OCI-LY1 (cell line): ENCODE results near the gene PCYT1B.

Source experiments
- H2AFZ ChIP-seq: fragments of 200-600 bp; sonication (generic), shearing (Covaris generic); 2 replicates; pipeline ENCODE4 v1.6.0; 2014; ENCODE audit warnings: antibody characterized with exemption, mild to moderate bottlenecking, low read length
- H3F3A ChIP-seq: fragments of 200-600 bp; sonication (generic), shearing (Covaris generic); 2 replicates; pipeline ENCODE4 v1.6.0; 2014; ENCODE audit warnings: mild to moderate bottlenecking, antibody characterized with exemption, low read length, moderate library complexity; ENCODE audit not compliant: insufficient read depth
- H3K27ac ChIP-seq: fragments of 200-600 bp; sonication (generic); 2 replicates; pipeline ENCODE4 v1.5.1; 2014; ENCODE audit warnings: low read length, mixed run types, mild to moderate bottlenecking, low read depth; ENCODE audit not compliant: poor library complexity, severe bottlenecking
- H3K27me3 ChIP-seq: fragments of 200-600 bp; sonication (generic); 2 replicates; pipeline ENCODE4 v1.6.0; 2014; ENCODE audit warnings: antibody characterized with exemption, mild to moderate bottlenecking, low read length, moderate library complexity; ENCODE audit not compliant: insufficient read depth
- H3K36me3 ChIP-seq: fragments of 200-600 bp; sonication (generic); 2 replicates; pipeline ENCODE4 v1.6.1; 2014; ENCODE audit warnings: mild to moderate bottlenecking, antibody characterized with exemption, low read length, moderate library complexity, mixed read lengths; ENCODE audit not compliant: insufficient read depth
- H3K4me1 ChIP-seq: fragments of 200-600 bp; sonication (generic); 2 replicates; pipeline ENCODE4 v1.5.1; 2014; ENCODE audit warnings: mild to moderate bottlenecking, low read length, moderate library complexity; ENCODE audit not compliant: insufficient read depth, severe bottlenecking
- H3K4me2 ChIP-seq: fragments of 200-600 bp; sonication (generic), shearing (Covaris generic); 2 replicates; pipeline ENCODE4 v1.6.1; 2014; ENCODE audit warnings: low read length
- H3K4me3 ChIP-seq: fragments of 200-600 bp; sonication (generic); 2 replicates; pipeline ENCODE4 v1.5.1; 2014; ENCODE audit warnings: low read length, low read depth, mild to moderate bottlenecking, mixed read lengths; ENCODE audit not compliant: poor library complexity, severe bottlenecking
- H3K79me2 ChIP-seq: fragments of 200-600 bp; shearing (Covaris generic); 2 replicates; pipeline ENCODE4 v1.6.1; 2016; ENCODE audit warnings: mixed run types, low read length, mixed read lengths; ENCODE audit not compliant: insufficient read depth
- H3K9ac ChIP-seq: fragments of 200-600 bp; sonication (generic), shearing (Covaris generic); 2 replicates; pipeline ENCODE4 v1.6.1; 2014; ENCODE audit warnings: mild to moderate bottlenecking, low read length, mixed read lengths
- H3K9me2 ChIP-seq: fragments of 200-600 bp; sonication (generic), shearing (Covaris generic); 2 replicates; pipeline ENCODE4 v1.6.1; 2014; ENCODE audit warnings: low read depth, mild to moderate bottlenecking, low read length, mixed read lengths
- H3K9me3 ChIP-seq: fragments of 200-600 bp; shearing (Covaris generic); 2 replicates; pipeline ENCODE4 v1.6.1; 2014; ENCODE audit warnings: low read length, mixed read lengths
- H4K20me1 ChIP-seq: fragments of 200-600 bp; sonication (generic), shearing (Covaris generic); 2 replicates; pipeline ENCODE4 v1.6.0; 2016; ENCODE audit warnings: mild to moderate bottlenecking, low read length; ENCODE audit not compliant: insufficient read depth
- EZH2 ChIP-seq: fragments of 200-600 bp; sonication (generic), shearing (Covaris generic); IDR thresholded peaks from 2 replicates; pipeline ENCODE4 v1.8.0; 2017; ENCODE audit warnings: borderline replicate concordance, mixed run types, mild to moderate bottlenecking, antibody characterized with exemption, low read length, moderate library complexity, mixed read lengths
- TF ChIP-seq, protein P1 (sequence below): fragments of 200-600 bp; sonication (generic), shearing (Covaris generic); IDR thresholded peaks from 2 replicates; pipeline ENCODE4 v1.5.1; 2017; ENCODE audit warnings: mild to moderate bottlenecking, antibody characterized with exemption, low read length, moderate library complexity, mixed read lengths

PCYT1B gene

DNA sequence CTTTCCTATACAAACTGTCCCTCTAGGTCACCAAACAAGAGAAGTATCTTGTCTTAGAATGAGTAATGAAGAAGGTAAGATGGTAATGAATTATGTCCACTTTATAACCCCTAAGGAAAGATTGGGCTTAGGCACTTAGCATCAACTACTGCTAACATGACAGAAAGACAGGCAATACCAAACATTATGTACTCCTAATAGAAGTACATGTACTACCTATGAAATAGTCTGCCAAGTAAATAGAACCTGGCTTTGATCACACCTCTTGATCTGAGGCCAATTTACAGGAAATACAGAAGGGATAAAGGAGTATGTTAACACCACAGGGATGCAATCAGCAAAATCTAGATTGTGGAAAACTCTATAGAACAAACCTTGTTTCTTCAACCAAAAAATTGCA, 14.1 kb upstream of the PCYT1B start:
- Histone ChIP-seq H3K36me3 (no peaks in the 10 kb centered on the region), H3K9ac (no peak overlapping the region), H2AFZ (no peak overlapping the region), H3K9me3 (no peaks in the 10 kb centered on the region), H3F3A (no peaks in the 10 kb centered on the region), H3K4me3 (no peak overlapping the region), H3K79me2 (no peaks in the 10 kb centered on the region), H3K4me1 (no peaks in the 10 kb centered on the region), H3K27ac (no peak overlapping the region), H3K27me3 (no peaks in the 10 kb centered on the region), H3K4me2 (no peak overlapping the region), H3K9me2 (no peaks in the 10 kb centered on the region), H4K20me1 (no peaks in the 10 kb centered on the region)
- no peak for TF ChIP-seq EZH2
- TF ChIP-seq, protein P1, sequence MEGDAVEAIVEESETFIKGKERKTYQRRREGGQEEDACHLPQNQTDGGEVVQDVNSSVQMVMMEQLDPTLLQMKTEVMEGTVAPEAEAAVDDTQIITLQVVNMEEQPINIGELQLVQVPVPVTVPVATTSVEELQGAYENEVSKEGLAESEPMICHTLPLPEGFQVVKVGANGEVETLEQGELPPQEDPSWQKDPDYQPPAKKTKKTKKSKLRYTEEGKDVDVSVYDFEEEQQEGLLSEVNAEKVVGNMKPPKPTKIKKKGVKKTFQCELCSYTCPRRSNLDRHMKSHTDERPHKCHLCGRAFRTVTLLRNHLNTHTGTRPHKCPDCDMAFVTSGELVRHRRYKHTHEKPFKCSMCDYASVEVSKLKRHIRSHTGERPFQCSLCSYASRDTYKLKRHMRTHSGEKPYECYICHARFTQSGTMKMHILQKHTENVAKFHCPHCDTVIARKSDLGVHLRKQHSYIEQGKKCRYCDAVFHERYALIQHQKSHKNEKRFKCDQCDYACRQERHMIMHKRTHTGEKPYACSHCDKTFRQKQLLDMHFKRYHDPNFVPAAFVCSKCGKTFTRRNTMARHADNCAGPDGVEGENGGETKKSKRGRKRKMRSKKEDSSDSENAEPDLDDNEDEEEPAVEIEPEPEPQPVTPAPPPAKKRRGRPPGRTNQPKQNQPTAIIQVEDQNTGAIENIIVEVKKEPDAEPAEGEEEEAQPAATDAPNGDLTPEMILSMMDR = no peak

- H3K4me1 ChIP-seq = no peaks in the 10 kb centered on the region
- H3K27me3 ChIP-seq = no peaks in the 10 kb centered on the region
- no peaks in the 10 kb centered on the region for H4K20me1 ChIP-seq
- no peaks in the 10 kb centered on the region for H3K36me3 ChIP-seq
- no peak overlapping the region for H3K4me2 ChIP-seq
- H3K9me3 ChIP-seq = no peaks in the 10 kb centered on the region
- H3K79me2 ChIP-seq = no peaks in the 10 kb centered on the region
- no peaks in the 10 kb centered on the region for H3K9me2 ChIP-seq
- H3K9ac ChIP-seq = no peak overlapping the region
- H3F3A ChIP-seq = no peaks in the 10 kb centered on the region
- TF ChIP-seq EZH2 = no peak
- TF ChIP-seq, protein P1 = no peak
- H3K27ac ChIP-seq = no peak overlapping the region
- no peak overlapping the region for H2AFZ ChIP-seq
- H3K4me3 ChIP-seq = no peak overlapping the region
Observed at GRCh38 chrX:24659646-24660045, 12.5 kb upstream of the PCYT1B start.

DNA sequence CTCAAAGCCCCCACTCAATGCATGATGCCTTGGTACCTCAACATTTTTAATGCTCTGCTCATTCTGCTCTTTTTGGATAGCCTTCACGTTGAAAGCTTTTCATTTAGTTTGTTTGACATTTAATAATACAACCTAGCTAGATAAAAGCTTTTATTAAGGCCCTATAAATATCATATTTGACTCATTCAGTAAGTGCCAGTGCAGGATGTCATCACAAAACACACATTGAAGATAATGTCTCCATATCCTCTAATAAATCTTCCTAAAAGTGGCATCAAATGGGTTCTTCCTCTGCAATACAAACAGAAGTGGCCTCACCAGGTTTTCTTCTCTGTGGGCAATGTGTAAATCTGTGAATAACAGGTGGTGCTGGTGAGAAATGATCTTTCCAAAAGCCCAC, 12.0 kb upstream of the PCYT1B start:
- H3K4me1 ChIP-seq = no peaks in the 10 kb centered on the region
- H3K4me2 ChIP-seq = no peak overlapping the region
- H3K9ac ChIP-seq = no peak overlapping the region
- H3K9me2 ChIP-seq = no peaks in the 10 kb centered on the region
- H3K27ac ChIP-seq = no peak overlapping the region
- H4K20me1 ChIP-seq = no peaks in the 10 kb centered on the region
- H3K4me3 ChIP-seq = no peak overlapping the region
- H3K9me3 ChIP-seq = no peaks in the 10 kb centered on the region
- TF ChIP-seq, protein P1 = no peak
- no peaks in the 10 kb centered on the region for H3K36me3 ChIP-seq
- no peaks in the 10 kb centered on the region for H3K27me3 ChIP-seq
- no peak overlapping the region for H2AFZ ChIP-seq
- H3K79me2 ChIP-seq = no peaks in the 10 kb centered on the region
- H3F3A ChIP-seq = no peaks in the 10 kb centered on the region
